Uterus (tissue), 2 donors: ENCODE measurements around the gene PLXNA4.

Experiments
- CTCF ChIP-seq, 4 experiments: fragments of 200-600 bp in 2 of 4; fragments of 450-650 bp in 2 of 4; sonication (generic) in 2 of 4; IDR thresholded peaks; one replicate each; pipeline ENCODE4 v1.5.1; 2016 to 2019; ENCODE audit warnings: antibody characterized with exemption in 4 of 4, mild to moderate bottlenecking in 2 of 4, moderate library complexity in 1 of 4
- POLR2A ChIP-seq, 2 donors: fragments of 450-650 bp; IDR thresholded peaks; one replicate each; pipeline ENCODE4 v1.6.1; 2016; ENCODE audit warnings: antibody characterized with exemption in 2 of 2, mild to moderate bottlenecking in 1 of 2, moderate library complexity in 1 of 2

GRCh38 chr7:132377703-132378584, 198.3 kb downstream of the PLXNA4 start:
- TF ChIP-seq CTCF (IDR thresholded peaks at IDR 0.05) (no peak), POLR2A (IDR thresholded peaks at IDR 0.05) (no peak)
